Left ventricle myocardium inferior (tissue), 1 donor: ENCODE data around the gene PDHX. TPM values are rescaled to one million over a fixed set of nuclear protein-coding genes. Genes with fewer than 3 reads are reported as not detected.

Experiments used
- DNase-seq: peaks from one replicate; pipeline ENCODE4 v3.0.0-alpha.2; 2020
- H3K27ac ChIP-seq: fragments of 200-600 bp; replicated peaks from 2 replicates; pipeline ENCODE4 v1.8.0; 2021
- H3K27me3 ChIP-seq: fragments of 200-600 bp; 2 replicates; pipeline ENCODE4 v1.8.0; 2021; ENCODE audit warnings: low read depth
- H3K36me3 ChIP-seq: fragments of 200-600 bp; 2 replicates; pipeline ENCODE4 v1.8.0; 2021
- H3K4me1 ChIP-seq: fragments of 200-600 bp; 2 replicates; pipeline ENCODE4 v1.8.0; 2021
- H3K4me3 ChIP-seq: fragments of 200-600 bp; 2 replicates; pipeline ENCODE4 v1.8.0; 2021; ENCODE audit warnings: mild to moderate bottlenecking, moderate library complexity
- H3K9me3 ChIP-seq: fragments of 200-600 bp; replicated peaks from 2 replicates; pipeline ENCODE4 v1.8.0; 2021
- CTCF ChIP-seq: fragments of 200-600 bp; IDR thresholded peaks from 2 replicates; pipeline ENCODE4 v1.8.0; 2021; ENCODE audit warnings: antibody characterized with exemption, mild to moderate bottlenecking, borderline replicate concordance
- intact Hi-C: fragments of 100-400 bp; cut with micrococcal nuclease; formaldehyde crosslinking; loops from one replicate; pipeline ENCODE4 v1.11.0; 2022
- total RNA-seq: library from RNA; stranded (reverse); fragmentation: NEBNext Ultra II Directional; extraction: Animal tissue kit (Norgen Biotek cat#: 25700); gene quantifications from one replicate; pipeline ENCODE4 v1.2.1, GENCODE V29; 2021
- donor health status: DM: no; HTN: yes; CAD: no; lungs with severe emphysema.

The PDHX gene
- total RNA-seq, 1 donor from 2014 or later = 157 TPM

GRCh38 chr11:35003186-35003585, 86.8 kb downstream of the PDHX start:
- no peaks in the 10 kb centered on the region for H3K9me3 ChIP-seq
- no peak overlapping the region for H3K27ac ChIP-seq
- no peak for DNase-seq
- H3K4me3 ChIP-seq = no peak overlapping the region
- no peaks in the 10 kb centered on the region for H3K36me3 ChIP-seq
- no peak for TF ChIP-seq CTCF
- H3K27me3 ChIP-seq = no peaks in the 10 kb centered on the region
- H3K4me1 ChIP-seq = peaks cover 5% of the 10 kb centered on the region
- intact Hi-C loops = no loop called here

- intact Hi-C loops = no loop called here
- H3K9me3 ChIP-seq = no peaks in the 10 kb centered on the region
- H3K4me3 ChIP-seq = no peak overlapping the region
- TF ChIP-seq CTCF = no peak
- DNase-seq = no peak
- H3K27me3 ChIP-seq = no peaks in the 10 kb centered on the region
- H3K4me1 ChIP-seq = peaks cover 7% of the 10 kb centered on the region
- no peak overlapping the region for H3K27ac ChIP-seq
- H3K36me3 ChIP-seq = no peaks in the 10 kb centered on the region
Observed at GRCh38 chr11:35003658-35004057, 87.2 kb downstream of the PDHX start.

GRCh38 chr11:35005141-35005780, 88.8 kb downstream of the PDHX start:
- Histone ChIP-seq H3K36me3 (no peaks in the 10 kb centered on the region), H3K9me3 (no peaks in the 10 kb centered on the region), H3K4me3 (no peak overlapping the region), H3K27ac (no peak overlapping the region), H3K4me1 (peaks cover 7% of the 10 kb centered on the region), H3K27me3 (no peaks in the 10 kb centered on the region)
- TF ChIP-seq CTCF = no peak
- intact Hi-C loops = no loop called here
- no peak for DNase-seq

GRCh38 chr11:35006389-35007128, 90.1 kb downstream of the PDHX start:
- H3K27me3 ChIP-seq = no peaks in the 10 kb centered on the region
- no peak overlapping the region for H3K27ac ChIP-seq
- no peaks in the 10 kb centered on the region for H3K9me3 ChIP-seq
- intact Hi-C loops = no loop called here
- no peaks in the 10 kb centered on the region for H3K36me3 ChIP-seq
- no peak for DNase-seq
- H3K4me1 ChIP-seq = peaks cover 7% of the 10 kb centered on the region
- no peak overlapping the region for H3K4me3 ChIP-seq
- no peak for TF ChIP-seq CTCF

GRCh38 chr11:35007277-35007676, 90.9 kb downstream of the PDHX start:
- Histone ChIP-seq H3K4me1 (peaks cover 7% of the 10 kb centered on the region), H3K9me3 (no peaks in the 10 kb centered on the region), H3K4me3 (no peak overlapping the region), H3K27me3 (no peaks in the 10 kb centered on the region), H3K27ac (no peak overlapping the region), H3K36me3 (no peaks in the 10 kb centered on the region)
- intact Hi-C loops = no loop called here
- TF ChIP-seq CTCF = no peak
- DNase-seq = no peak
